Karpas-422 (cell line): ENCODE data around the gene CCDC136. TPM values are rescaled to one million over a fixed set of nuclear protein-coding genes. Genes with fewer than 3 reads are reported as not detected.

Experiments
- DNase-seq: peaks from one replicate; pipeline ENCODE4 v3.0.0-alpha.2; 2015
- H2AFZ ChIP-seq: fragments of 200-600 bp; sonication (generic); 2 replicates; pipeline ENCODE4 v1.6.1; 2014; ENCODE audit warnings: antibody characterized with exemption, low read length, mixed read lengths
- H3K27ac ChIP-seq: fragments of 200-600 bp; sonication (generic); 2 replicates; pipeline ENCODE4 v1.5.1; 2014; ENCODE audit warnings: mild to moderate bottlenecking, low read length, moderate library complexity
- H3K27me3 ChIP-seq: fragments of 200-600 bp; sonication (generic); 2 replicates; pipeline ENCODE4 v1.6.1; 2014; ENCODE audit warnings: low read length, mixed read lengths
- H3K36me3 ChIP-seq: fragments of 200-600 bp; sonication (generic); 2 replicates; pipeline ENCODE4 v1.6.1; 2014; ENCODE audit warnings: low read length, mixed read lengths; ENCODE audit not compliant: insufficient read depth
- H3K4me1 ChIP-seq: fragments of 200-600 bp; sonication (generic); 2 replicates; pipeline ENCODE4 v1.6.1; 2014; ENCODE audit warnings: mild to moderate bottlenecking, low read length, mixed read lengths
- H3K4me2 ChIP-seq: fragments of 200-600 bp; sonication (generic); 2 replicates; pipeline ENCODE4 v1.6.1; 2014; ENCODE audit warnings: low read length, low read depth, mild to moderate bottlenecking; ENCODE audit not compliant: poor library complexity, severe bottlenecking
- H3K4me3 ChIP-seq: fragments of 200-600 bp; sonication (generic); 2 replicates; pipeline ENCODE4 v1.5.1; 2014; ENCODE audit warnings: mild to moderate bottlenecking, antibody characterized with exemption, low read length, mixed read lengths
- H3K79me2 ChIP-seq: fragments of 200-600 bp; sonication (generic); 2 replicates; pipeline ENCODE4 v1.6.1; 2014; ENCODE audit warnings: mild to moderate bottlenecking, low read length, mixed read lengths
- H3K9ac ChIP-seq: fragments of 200-600 bp; sonication (generic); 2 replicates; pipeline ENCODE4 v1.6.0; 2014; ENCODE audit warnings: low read length
- H3K9me2 ChIP-seq: fragments of 200-600 bp; sonication (generic), shearing (Covaris generic); replicated peaks from 2 replicates; pipeline ENCODE4 v1.6.0; 2014; ENCODE audit warnings: mild to moderate bottlenecking, low read length, moderate library complexity; ENCODE audit not compliant: insufficient read depth
- H3K9me3 ChIP-seq: fragments of 300-700, 200-600 bp; sonication (generic); 2 replicates; pipeline ENCODE4 v1.6.1; 2014; ENCODE audit warnings: low read length, mixed read lengths
- H4K20me1 ChIP-seq: fragments of 200-600 bp; sonication (generic); 2 replicates; pipeline ENCODE4 v1.6.1; 2014; ENCODE audit warnings: mild to moderate bottlenecking, antibody characterized with exemption, low read length, low read depth; ENCODE audit not compliant: insufficient read depth
- total RNA-seq: library from RNA; depleted of rRNA; stranded (reverse); fragments of >200 nt; shearing (Covaris generic); gene quantifications from 2 replicates; pipeline ENCODE4 v1.2.3, GENCODE V29; 2014; ENCODE audit warnings: low replicate concordance

CCDC136 gene
- total RNA-seq, 1 experiment from 2014 or later: 32.5 TPM

- Histone ChIP-seq H3K9ac (no peak overlapping the region), H3K36me3 (0 out of 2 replicates have a peak, but pooled peaks cover 5% of the 10 kb centered on the region)
- DNase-seq: no peak
Measured at GRCh38 chr7:128814499-128814898, 22.7 kb downstream of the CCDC136 start.

GRCh38 chr7:128815289-128815942, 23.6 kb downstream of the CCDC136 start:
- H3K27ac ChIP-seq: no peak overlapping the region
- H3K4me1 ChIP-seq: no peaks in the 10 kb centered on the region
- H3K27me3 ChIP-seq: no peaks in the 10 kb centered on the region
- 0 out of 2 replicates have a peak, but pooled peaks cover 2% of the 10 kb centered on the region for H3K36me3 ChIP-seq
- H3K4me2 ChIP-seq: no peak overlapping the region
- H3K79me2 ChIP-seq: no peaks in the 10 kb centered on the region
- H3K9me3 ChIP-seq: no peaks in the 10 kb centered on the region
- H3K9ac ChIP-seq: no peak overlapping the region
- no peak for DNase-seq
- H4K20me1 ChIP-seq: no peaks in the 10 kb centered on the region
- no peaks in the 10 kb centered on the region for H3K9me2 ChIP-seq
- H3K4me3 ChIP-seq: no peak overlapping the region
- no peak overlapping the region for H2AFZ ChIP-seq

More at GRCh38 chr7:128814499-128814898, 22.7 kb downstream of the CCDC136 start:
- Histone ChIP-seq H3K4me3 (no peak overlapping the region), H3K4me2 (no peak overlapping the region), H3K9me3 (no peaks in the 10 kb centered on the region), H3K27ac (no peak overlapping the region), H3K27me3 (no peaks in the 10 kb centered on the region), H4K20me1 (no peaks in the 10 kb centered on the region), H3K79me2 (no peaks in the 10 kb centered on the region), H2AFZ (no peak overlapping the region), H3K9me2 (no peaks in the 10 kb centered on the region), H3K4me1 (no peaks in the 10 kb centered on the region)

GRCh38 chr7:128818694-128819093, 26.9 kb downstream of the CCDC136 start:
- no peak overlapping the region for H3K9ac ChIP-seq

GRCh38 chr7:128821724-128822123, 30.0 kb downstream of the CCDC136 start:
- Histone ChIP-seq H3K36me3 (no peaks in the 10 kb centered on the region), H3K4me2 (no peak overlapping the region), H3K9me3 (no peaks in the 10 kb centered on the region), H4K20me1 (no peaks in the 10 kb centered on the region), H3K79me2 (no peaks in the 10 kb centered on the region), H3K4me3 (no peak overlapping the region), H3K4me1 (no peaks in the 10 kb centered on the region), H3K9me2 (no peaks in the 10 kb centered on the region), H3K27me3 (no peaks in the 10 kb centered on the region), H3K27ac (no peak overlapping the region), H3K9ac (no peak overlapping the region), H2AFZ (no peak overlapping the region)
- DNase-seq: no peak

More at GRCh38 chr7:128818694-128819093, 26.9 kb downstream of the CCDC136 start:
- no peaks in the 10 kb centered on the region for H3K9me2 ChIP-seq
- no peak overlapping the region for H3K4me2 ChIP-seq
- no peaks in the 10 kb centered on the region for H3K4me1 ChIP-seq
- H4K20me1 ChIP-seq: no peaks in the 10 kb centered on the region
- H3K36me3 ChIP-seq: no peaks in the 10 kb centered on the region
- H2AFZ ChIP-seq: no peak overlapping the region
- H3K4me3 ChIP-seq: no peak overlapping the region
- no peak overlapping the region for H3K27ac ChIP-seq
- no peak for DNase-seq
- H3K79me2 ChIP-seq: no peaks in the 10 kb centered on the region
- H3K27me3 ChIP-seq: no peaks in the 10 kb centered on the region
- H3K9me3 ChIP-seq: no peaks in the 10 kb centered on the region

- H2AFZ ChIP-seq: no peak overlapping the region
- H3K4me1 ChIP-seq: peaks cover 3% of the 10 kb centered on the region
- H4K20me1 ChIP-seq: no peaks in the 10 kb centered on the region
- H3K36me3 ChIP-seq: no peaks in the 10 kb centered on the region
- H3K27me3 ChIP-seq: no peaks in the 10 kb centered on the region
- no peaks in the 10 kb centered on the region for H3K9me3 ChIP-seq
- no peak for DNase-seq
- H3K4me2 ChIP-seq: no peak overlapping the region
- no peak overlapping the region for H3K4me3 ChIP-seq
- H3K27ac ChIP-seq: no peak overlapping the region
- no peak overlapping the region for H3K9ac ChIP-seq
- H3K79me2 ChIP-seq: no peaks in the 10 kb centered on the region
- no peaks in the 10 kb centered on the region for H3K9me2 ChIP-seq
Measured at GRCh38 chr7:128826512-128826911, 34.7 kb downstream of the CCDC136 start.

- no peak overlapping the region for H3K9ac ChIP-seq
- H3K4me2 ChIP-seq: no peak overlapping the region
- no peaks in the 10 kb centered on the region for H3K27me3 ChIP-seq
Measured at GRCh38 chr7:128826916-128827247, 35.1 kb downstream of the CCDC136 start.

GRCh38 chr7:128827248-128827958, 35.6 kb downstream of the CCDC136 start:
- no peaks in the 10 kb centered on the region for H3K79me2 ChIP-seq
- no peak for DNase-seq
- no peaks in the 10 kb centered on the region for H3K9me3 ChIP-seq
- no peak overlapping the region for H2AFZ ChIP-seq
- no peaks in the 10 kb centered on the region for H3K9me2 ChIP-seq
- peaks cover 12% of the 10 kb centered on the region for H3K4me1 ChIP-seq
- H3K9ac ChIP-seq: no peak overlapping the region
- no peaks in the 10 kb centered on the region for H3K36me3 ChIP-seq
- H3K27me3 ChIP-seq: no peaks in the 10 kb centered on the region
- H3K4me3 ChIP-seq: no peak overlapping the region
- H3K27ac ChIP-seq: no peak overlapping the region
- H4K20me1 ChIP-seq: no peaks in the 10 kb centered on the region
- H3K4me2 ChIP-seq: no peak overlapping the region

More at GRCh38 chr7:128826916-128827247, 35.1 kb downstream of the CCDC136 start:
- Histone ChIP-seq H3K4me1 (peaks cover 7% of the 10 kb centered on the region), H3K27ac (no peak overlapping the region), H3K4me3 (no peak overlapping the region), H3K9me3 (no peaks in the 10 kb centered on the region), H3K9me2 (no peaks in the 10 kb centered on the region), H4K20me1 (no peaks in the 10 kb centered on the region), H2AFZ (no peak overlapping the region), H3K79me2 (no peaks in the 10 kb centered on the region), H3K36me3 (no peaks in the 10 kb centered on the region)
- no peak for DNase-seq

- no peak overlapping the region for H3K27ac ChIP-seq
- no peaks in the 10 kb centered on the region for H3K27me3 ChIP-seq
- H3K79me2 ChIP-seq: no peaks in the 10 kb centered on the region
- no peaks in the 10 kb centered on the region for H3K9me3 ChIP-seq
- H3K4me1 ChIP-seq: peaks cover 15% of the 10 kb centered on the region
- no peaks in the 10 kb centered on the region for H4K20me1 ChIP-seq
- no peaks in the 10 kb centered on the region for H3K36me3 ChIP-seq
- DNase-seq: no peak
- no peak overlapping the region for H3K4me3 ChIP-seq
- no peaks in the 10 kb centered on the region for H3K9me2 ChIP-seq
- H3K9ac ChIP-seq: no peak overlapping the region
- H2AFZ ChIP-seq: no peak overlapping the region
- no peak overlapping the region for H3K4me2 ChIP-seq
Measured at GRCh38 chr7:128827971-128828711, 36.4 kb downstream of the CCDC136 start.
